ENCODE results near the gene SEMA7A.
"Not testable (repeated sequence)": the region's sequence is repeated elsewhere in the genome, so short reads cannot be mapped to it uniquely, and the experiment has no call there.

DNA sequence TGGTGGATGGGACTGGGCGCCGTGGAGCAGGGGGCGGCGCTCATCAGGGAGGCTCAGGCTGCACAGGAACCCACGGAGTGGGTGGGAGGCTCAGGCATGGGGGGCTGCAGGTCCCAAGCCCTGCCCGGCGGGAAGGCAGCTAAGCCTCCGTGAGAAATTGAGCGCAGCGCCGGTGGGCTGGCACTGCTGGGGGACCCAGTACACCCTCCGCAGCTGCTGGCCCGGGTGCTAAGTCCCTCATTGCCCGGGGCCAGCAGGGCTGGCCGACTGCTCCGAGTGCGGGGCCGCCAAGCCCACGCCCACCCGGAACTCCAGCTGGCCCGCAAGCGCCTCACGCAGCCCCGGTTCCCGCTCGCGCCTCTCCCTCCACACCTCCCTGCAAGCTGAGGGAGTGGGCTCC is 46.6 kb upstream of the SEMA7A start:
- TF ChIP-seq, protein P1, sequence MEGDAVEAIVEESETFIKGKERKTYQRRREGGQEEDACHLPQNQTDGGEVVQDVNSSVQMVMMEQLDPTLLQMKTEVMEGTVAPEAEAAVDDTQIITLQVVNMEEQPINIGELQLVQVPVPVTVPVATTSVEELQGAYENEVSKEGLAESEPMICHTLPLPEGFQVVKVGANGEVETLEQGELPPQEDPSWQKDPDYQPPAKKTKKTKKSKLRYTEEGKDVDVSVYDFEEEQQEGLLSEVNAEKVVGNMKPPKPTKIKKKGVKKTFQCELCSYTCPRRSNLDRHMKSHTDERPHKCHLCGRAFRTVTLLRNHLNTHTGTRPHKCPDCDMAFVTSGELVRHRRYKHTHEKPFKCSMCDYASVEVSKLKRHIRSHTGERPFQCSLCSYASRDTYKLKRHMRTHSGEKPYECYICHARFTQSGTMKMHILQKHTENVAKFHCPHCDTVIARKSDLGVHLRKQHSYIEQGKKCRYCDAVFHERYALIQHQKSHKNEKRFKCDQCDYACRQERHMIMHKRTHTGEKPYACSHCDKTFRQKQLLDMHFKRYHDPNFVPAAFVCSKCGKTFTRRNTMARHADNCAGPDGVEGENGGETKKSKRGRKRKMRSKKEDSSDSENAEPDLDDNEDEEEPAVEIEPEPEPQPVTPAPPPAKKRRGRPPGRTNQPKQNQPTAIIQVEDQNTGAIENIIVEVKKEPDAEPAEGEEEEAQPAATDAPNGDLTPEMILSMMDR (IDR thresholded peaks at IDR 0.05; ENCODE audit: insufficient read depth, low read length, poor library complexity, severe bottlenecking), result not testable (repeated sequence)
- TF ChIP-seq EZH2phosphoT487 (conservative IDR thresholded peaks at IDR 0.05; ENCODE audit: low read length), result not testable (repeated sequence)
